ENCODE results near the gene PSME1. TPM values are rescaled to one million over a fixed set of nuclear protein-coding genes. Genes with fewer than 3 reads are reported as not detected.

The PSME1 gene
- total and polyA plus RNA-seq, 2 experiments from 2014 or later: 61.1 to 215 TPM

GRCh38 chr14:24185026-24185425 is 49.0 kb downstream of the PSME1 start:
- Histone ChIP-seq H3K4me3 (no peak overlapping the region), H3K36me3 (ENCODE audit: insufficient read depth) (no peaks in the 10 kb centered on the region; the same call in 1 of the 2 replicates), H3K4me1 (ENCODE audit: insufficient read depth) (peaks cover 10% of the 10 kb centered on the region), H3K9me2 (ENCODE audit: insufficient read depth) (no peaks in the 10 kb centered on the region), H3K27ac (ENCODE audit: low read depth) (no peak overlapping the region), H3K27me3 (ENCODE audit: insufficient read depth) (no peaks in the 10 kb centered on the region), H3F3A (replicated peaks; ENCODE audit: low read depth) (no peaks in the 10 kb centered on the region; the same call in 1 of the 2 replicates), H4K20me1 (replicated peaks; ENCODE audit: insufficient read depth) (peaks cover 6% of the 10 kb centered on the region), H2AFZ (no peak overlapping the region), H3K4me2 (no peak overlapping the region), H3K79me2 (replicated peaks; ENCODE audit: insufficient read depth) (peaks cover 13% of the 10 kb centered on the region; the same call in 1 of the 2 replicates)
- ATAC-seq (no peak), DNase-seq (ENCODE audit: low spot score) (no peak)
- no peak overlapping the region for H3K4me3 Mint-ChIP-seq
- peaks cover 28% of the 10 kb centered on the region for H3K27me3 Mint-ChIP-seq (ENCODE audit: insufficient read depth, low read depth, poor library complexity)
- peaks cover 17% of the 10 kb centered on the region for H3K4me1 Mint-ChIP-seq
- peaks cover 76% of the 10 kb centered on the region for H3K36me3 Mint-ChIP-seq (ENCODE audit: low read depth)
- H3K9me3 Mint-ChIP-seq: peaks cover 3% of the 10 kb centered on the region; the same call in 2 of the 3 replicates
- TF ChIP-seq JUNB (IDR thresholded peaks at IDR 0.05; ENCODE audit: unreplicated experiment) (no peak), EZH2 (IDR thresholded peaks at IDR 0.05; ENCODE audit: low read depth, unreplicated experiment) (no peak), POLR2AphosphoS5 (IDR thresholded peaks at IDR 0.05; ENCODE audit: low read depth) (no peak), EZH2phosphoT487 (IDR thresholded peaks at IDR 0.05; ENCODE audit: unreplicated experiment) (no peak), ZNF114 (CRISPR knock-in tag; IDR thresholded peaks at IDR 0.05) (no peak), ZNF331 (CRISPR knock-in tag; IDR thresholded peaks at IDR 0.05; ENCODE audit: low read depth) (no peak)
- TF ChIP-seq, protein P1, sequence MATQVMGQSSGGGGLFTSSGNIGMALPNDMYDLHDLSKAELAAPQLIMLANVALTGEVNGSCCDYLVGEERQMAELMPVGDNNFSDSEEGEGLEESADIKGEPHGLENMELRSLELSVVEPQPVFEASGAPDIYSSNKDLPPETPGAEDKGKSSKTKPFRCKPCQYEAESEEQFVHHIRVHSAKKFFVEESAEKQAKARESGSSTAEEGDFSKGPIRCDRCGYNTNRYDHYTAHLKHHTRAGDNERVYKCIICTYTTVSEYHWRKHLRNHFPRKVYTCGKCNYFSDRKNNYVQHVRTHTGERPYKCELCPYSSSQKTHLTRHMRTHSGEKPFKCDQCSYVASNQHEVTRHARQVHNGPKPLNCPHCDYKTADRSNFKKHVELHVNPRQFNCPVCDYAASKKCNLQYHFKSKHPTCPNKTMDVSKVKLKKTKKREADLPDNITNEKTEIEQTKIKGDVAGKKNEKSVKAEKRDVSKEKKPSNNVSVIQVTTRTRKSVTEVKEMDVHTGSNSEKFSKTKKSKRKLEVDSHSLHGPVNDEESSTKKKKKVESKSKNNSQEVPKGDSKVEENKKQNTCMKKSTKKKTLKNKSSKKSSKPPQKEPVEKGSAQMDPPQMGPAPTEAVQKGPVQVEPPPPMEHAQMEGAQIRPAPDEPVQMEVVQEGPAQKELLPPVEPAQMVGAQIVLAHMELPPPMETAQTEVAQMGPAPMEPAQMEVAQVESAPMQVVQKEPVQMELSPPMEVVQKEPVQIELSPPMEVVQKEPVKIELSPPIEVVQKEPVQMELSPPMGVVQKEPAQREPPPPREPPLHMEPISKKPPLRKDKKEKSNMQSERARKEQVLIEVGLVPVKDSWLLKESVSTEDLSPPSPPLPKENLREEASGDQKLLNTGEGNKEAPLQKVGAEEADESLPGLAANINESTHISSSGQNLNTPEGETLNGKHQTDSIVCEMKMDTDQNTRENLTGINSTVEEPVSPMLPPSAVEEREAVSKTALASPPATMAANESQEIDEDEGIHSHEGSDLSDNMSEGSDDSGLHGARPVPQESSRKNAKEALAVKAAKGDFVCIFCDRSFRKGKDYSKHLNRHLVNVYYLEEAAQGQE (IDR thresholded peaks at IDR 0.05; ENCODE audit: unreplicated experiment): no peak
- TF ChIP-seq, protein P2, sequence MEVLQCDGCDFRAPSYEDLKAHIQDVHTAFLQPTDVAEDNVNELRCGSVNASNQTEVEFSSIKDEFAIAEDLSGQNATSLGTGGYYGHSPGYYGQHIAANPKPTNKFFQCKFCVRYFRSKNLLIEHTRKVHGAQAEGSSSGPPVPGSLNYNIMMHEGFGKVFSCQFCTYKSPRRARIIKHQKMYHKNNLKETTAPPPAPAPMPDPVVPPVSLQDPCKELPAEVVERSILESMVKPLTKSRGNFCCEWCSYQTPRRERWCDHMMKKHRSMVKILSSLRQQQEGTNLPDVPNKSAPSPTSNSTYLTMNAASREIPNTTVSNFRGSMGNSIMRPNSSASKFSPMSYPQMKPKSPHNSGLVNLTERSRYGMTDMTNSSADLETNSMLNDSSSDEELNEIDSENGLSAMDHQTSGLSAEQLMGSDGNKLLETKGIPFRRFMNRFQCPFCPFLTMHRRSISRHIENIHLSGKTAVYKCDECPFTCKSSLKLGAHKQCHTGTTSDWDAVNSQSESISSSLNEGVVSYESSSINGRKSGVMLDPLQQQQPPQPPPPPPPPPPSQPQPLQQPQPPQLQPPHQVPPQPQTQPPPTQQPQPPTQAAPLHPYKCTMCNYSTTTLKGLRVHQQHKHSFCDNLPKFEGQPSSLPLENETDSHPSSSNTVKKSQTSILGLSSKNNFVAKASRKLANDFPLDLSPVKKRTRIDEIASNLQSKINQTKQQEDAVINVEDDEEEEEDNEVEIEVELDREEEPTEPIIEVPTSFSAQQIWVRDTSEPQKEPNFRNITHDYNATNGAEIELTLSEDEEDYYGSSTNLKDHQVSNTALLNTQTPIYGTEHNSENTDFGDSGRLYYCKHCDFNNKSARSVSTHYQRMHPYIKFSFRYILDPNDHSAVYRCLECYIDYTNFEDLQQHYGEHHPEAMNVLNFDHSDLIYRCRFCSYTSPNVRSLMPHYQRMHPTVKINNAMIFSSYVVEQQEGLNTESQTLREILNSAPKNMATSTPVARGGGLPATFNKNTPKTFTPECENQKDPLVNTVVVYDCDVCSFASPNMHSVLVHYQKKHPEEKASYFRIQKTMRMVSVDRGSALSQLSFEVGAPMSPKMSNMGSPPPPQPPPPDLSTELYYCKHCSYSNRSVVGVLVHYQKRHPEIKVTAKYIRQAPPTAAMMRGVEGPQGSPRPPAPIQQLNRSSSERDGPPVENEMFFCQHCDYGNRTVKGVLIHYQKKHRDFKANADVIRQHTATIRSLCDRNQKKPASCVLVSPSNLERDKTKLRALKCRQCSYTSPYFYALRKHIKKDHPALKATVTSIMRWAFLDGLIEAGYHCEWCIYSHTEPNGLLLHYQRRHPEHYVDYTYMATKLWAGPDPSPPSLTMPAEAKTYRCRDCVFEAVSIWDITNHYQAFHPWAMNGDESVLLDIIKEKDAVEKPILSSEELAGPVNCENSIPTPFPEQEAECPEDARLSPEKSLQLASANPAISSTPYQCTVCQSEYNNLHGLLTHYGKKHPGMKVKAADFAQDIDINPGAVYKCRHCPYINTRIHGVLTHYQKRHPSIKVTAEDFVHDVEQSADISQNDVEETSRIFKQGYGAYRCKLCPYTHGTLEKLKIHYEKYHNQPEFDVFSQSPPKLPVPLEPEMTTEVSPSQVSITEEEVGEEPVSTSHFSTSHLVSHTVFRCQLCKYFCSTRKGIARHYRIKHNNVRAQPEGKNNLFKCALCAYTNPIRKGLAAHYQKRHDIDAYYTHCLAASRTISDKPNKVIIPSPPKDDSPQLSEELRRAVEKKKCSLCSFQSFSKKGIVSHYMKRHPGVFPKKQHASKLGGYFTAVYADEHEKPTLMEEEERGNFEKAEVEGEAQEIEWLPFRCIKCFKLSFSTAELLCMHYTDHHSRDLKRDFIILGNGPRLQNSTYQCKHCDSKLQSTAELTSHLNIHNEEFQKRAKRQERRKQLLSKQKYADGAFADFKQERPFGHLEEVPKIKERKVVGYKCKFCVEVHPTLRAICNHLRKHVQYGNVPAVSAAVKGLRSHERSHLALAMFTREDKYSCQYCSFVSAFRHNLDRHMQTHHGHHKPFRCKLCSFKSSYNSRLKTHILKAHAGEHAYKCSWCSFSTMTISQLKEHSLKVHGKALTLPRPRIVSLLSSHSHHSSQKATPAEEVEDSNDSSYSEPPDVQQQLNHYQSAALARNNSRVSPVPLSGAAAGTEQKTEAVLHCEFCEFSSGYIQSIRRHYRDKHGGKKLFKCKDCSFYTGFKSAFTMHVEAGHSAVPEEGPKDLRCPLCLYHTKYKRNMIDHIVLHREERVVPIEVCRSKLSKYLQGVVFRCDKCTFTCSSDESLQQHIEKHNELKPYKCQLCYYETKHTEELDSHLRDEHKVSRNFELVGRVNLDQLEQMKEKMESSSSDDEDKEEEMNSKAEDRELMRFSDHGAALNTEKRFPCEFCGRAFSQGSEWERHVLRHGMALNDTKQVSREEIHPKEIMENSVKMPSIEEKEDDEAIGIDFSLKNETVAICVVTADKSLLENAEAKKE (CRISPR knock-in tag; IDR thresholded peaks at IDR 0.05): no peak
- TF ChIP-seq, protein P3, sequence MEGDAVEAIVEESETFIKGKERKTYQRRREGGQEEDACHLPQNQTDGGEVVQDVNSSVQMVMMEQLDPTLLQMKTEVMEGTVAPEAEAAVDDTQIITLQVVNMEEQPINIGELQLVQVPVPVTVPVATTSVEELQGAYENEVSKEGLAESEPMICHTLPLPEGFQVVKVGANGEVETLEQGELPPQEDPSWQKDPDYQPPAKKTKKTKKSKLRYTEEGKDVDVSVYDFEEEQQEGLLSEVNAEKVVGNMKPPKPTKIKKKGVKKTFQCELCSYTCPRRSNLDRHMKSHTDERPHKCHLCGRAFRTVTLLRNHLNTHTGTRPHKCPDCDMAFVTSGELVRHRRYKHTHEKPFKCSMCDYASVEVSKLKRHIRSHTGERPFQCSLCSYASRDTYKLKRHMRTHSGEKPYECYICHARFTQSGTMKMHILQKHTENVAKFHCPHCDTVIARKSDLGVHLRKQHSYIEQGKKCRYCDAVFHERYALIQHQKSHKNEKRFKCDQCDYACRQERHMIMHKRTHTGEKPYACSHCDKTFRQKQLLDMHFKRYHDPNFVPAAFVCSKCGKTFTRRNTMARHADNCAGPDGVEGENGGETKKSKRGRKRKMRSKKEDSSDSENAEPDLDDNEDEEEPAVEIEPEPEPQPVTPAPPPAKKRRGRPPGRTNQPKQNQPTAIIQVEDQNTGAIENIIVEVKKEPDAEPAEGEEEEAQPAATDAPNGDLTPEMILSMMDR (conservative IDR thresholded peaks at IDR 0.05; ENCODE audit: low read depth in 2 of 2): no peak
- no peak overlapping the region for H3K27ac Mint-ChIP-seq
